HepG2 (cell line): ENCODE results near the gene GPR62. TPM values are rescaled to one million over a fixed set of nuclear protein-coding genes. Genes with fewer than 3 reads are reported as not detected.

Experiments used
- ATAC-seq: fragments of 200-7000 bp; cut with Tn5 transposase; 3 replicates; pipeline ENCODE4 v1.9.1; 2020; ENCODE audit warnings: mild to moderate bottlenecking, moderate library complexity
- BruUV-seq: library from RNA; stranded (reverse); fragments of 400-500 nt; replicated peaks from 2 replicates; lab custom pipeline; 2021; lab: Mats Ljungman, UMichigan
- CTCF ChIA-PET: fragments of 300-600 bp; formaldehyde crosslinking; extraction: SDS; loops from one replicate; lab custom pipeline; 2021; ENCODE audit warnings: low total read pairs, inconsistent platforms, low intra/inter-chr PET ratio; lab: Yijun Ruan, JAX
- POLR2A ChIA-PET: fragments of 350-600 bp; sonication (Branson Sonifier 250); formaldehyde crosslinking; loops from one replicate; lab custom pipeline; 2020; ENCODE audit warnings: antibody characterized with exemption, inconsistent platforms; lab: Yijun Ruan, JAX
- DNase-seq: peaks from one replicate; pipeline ENCODE4 v3.0.0-alpha.2; 2015; ENCODE audit warnings: low spot score
- FAIRE-seq: peaks from 3 replicates; lab custom pipeline; 2011; peaks lifted over from hg19 to GRCh38; lab: Jason Lieb, UNC
- H2AFZ ChIP-seq: one replicate; pipeline ENCODE4 v1.6.1; 2011; ENCODE audit warnings: low read length, inconsistent platforms
- H3K27ac ChIP-seq: fragments of 300-600 bp; 3 replicates; pipeline ENCODE4 v1.8.0; 2011; ENCODE audit warnings: mixed run types, mild to moderate bottlenecking, mixed read lengths, low read length, inconsistent platforms; ENCODE audit not compliant: insufficient read depth; ENCODE audit errors: extremely low read length
- H3K27me3 ChIP-seq, 2 experiments: fragments of 200-600 bp in 1 of 2; 2 replicates in 1 of 2; 3 replicates in 1 of 2; pipeline versions ENCODE4 v1.6.0 to v1.8.0; 2011; ENCODE audit warnings: low read length in 2 of 2, mild to moderate bottlenecking in 2 of 2, moderate library complexity in 2 of 2, inconsistent platforms in 1 of 2; ENCODE audit not compliant: insufficient read depth in 2 of 2, control insufficient read depth in 1 of 2
- H3K36me3 ChIP-seq, 2 experiments: fragments of 200-600 bp in 1 of 2; replicated peaks in 1 of 2; 2 replicates in 1 of 2; 3 replicates in 1 of 2; pipeline versions ENCODE4 v1.5.1 to v1.8.0; 2011; ENCODE audit warnings: low read length in 2 of 2, inconsistent platforms in 1 of 2; ENCODE audit not compliant: insufficient read depth in 2 of 2, control insufficient read depth in 1 of 2
- H3K4me1 ChIP-seq: 2 replicates; pipeline ENCODE4 v1.5.1; 2012; ENCODE audit warnings: low read length, inconsistent platforms; ENCODE audit not compliant: insufficient read depth
- H3K4me2 ChIP-seq: 2 replicates; pipeline ENCODE4 v1.6.0; 2011; ENCODE audit warnings: low read depth, low read length, inconsistent platforms
- H3K4me3 ChIP-seq, 3 experiments: fragments of 200-600 bp in 1 of 3; sonication (generic), shearing (Covaris generic) in 1 of 3; replicated peaks in 1 of 3; 2 replicates each; pipeline ENCODE4 v1.5.1; 2011 to 2016; ENCODE audit warnings: low read length in 3 of 3, inconsistent platforms in 2 of 3, low read depth in 2 of 3, mild to moderate bottlenecking in 2 of 3, control low read depth in 1 of 3, mixed read lengths in 1 of 3; ENCODE audit not compliant: insufficient read depth in 1 of 3
- H3K79me2 ChIP-seq: one replicate; pipeline ENCODE4 v1.6.1; 2011; ENCODE audit warnings: low read length, inconsistent platforms; ENCODE audit not compliant: insufficient read depth
- H3K9ac ChIP-seq: 2 replicates; pipeline ENCODE4 v1.6.0; 2011; ENCODE audit warnings: mild to moderate bottlenecking, low read depth, low read length, inconsistent platforms; ENCODE audit not compliant: insufficient read depth
- H3K9me3 ChIP-seq: 2 replicates; pipeline ENCODE4 v1.5.1; 2012; ENCODE audit warnings: mild to moderate bottlenecking, low read length
- H4K20me1 ChIP-seq: 2 replicates; pipeline ENCODE4 v1.6.0; 2011; ENCODE audit warnings: inconsistent platforms, mild to moderate bottlenecking, low read length, moderate library complexity; ENCODE audit not compliant: insufficient read depth
- AGO2 ChIP-seq: fragments of 200-400 bp; formaldehyde crosslinking; optimal IDR thresholded peaks from 2 replicates; pipeline ENCODE3; 2017; ENCODE audit warnings: mild to moderate bottlenecking, low read depth, low read length, moderate library complexity
- CBX5 ChIP-seq: sonication (generic); formaldehyde crosslinking; IDR thresholded peaks from 2 replicates; pipeline ENCODE4 v1.4.0; 2020; ENCODE audit warnings: missing genetic modification reagents, borderline replicate concordance
- HNRNPL ChIP-seq: fragments of 200-400 bp; formaldehyde crosslinking; IDR thresholded peaks from 2 replicates; pipeline ENCODE4 v1.6.1; 2017; ENCODE audit warnings: mild to moderate bottlenecking, low read depth, low read length
- NFATC3 ChIP-seq: sonication (generic); formaldehyde crosslinking; IDR thresholded peaks from 2 replicates; pipeline ENCODE4 v1.5.1; 2020; ENCODE audit warnings: mild to moderate bottlenecking, missing genetic modification reagents
- POLR2G ChIP-seq: fragments of 200-400 bp; formaldehyde crosslinking; IDR thresholded peaks from 2 replicates; pipeline ENCODE4 v1.6.1; 2018; ENCODE audit warnings: mild to moderate bottlenecking, low read depth, low read length, moderate library complexity
- WGBS: methylation state at CpG from one replicate; pipeline ENCODE4 v1.1.6; 2017; ENCODE audit warnings: low lambda C conversion rate; 5-methylcytosine and 5-hydroxymethylcytosine counted together
- in situ Hi-C: cut with HindIII; loops from 2 replicates; pipeline ENCODE4 v1.10.0; 2017; ENCODE audit warnings: low pct_unique_long_range_greater_than_20kb; ENCODE audit not compliant: extremely low pct_ligation_motif_present
- intact Hi-C: fragments of 100-400 bp; cut with micrococcal nuclease; formaldehyde crosslinking; loops from one replicate; pipeline ENCODE4 v1.10.0; 2022; ENCODE audit not compliant: unreplicated experiment
- polyA plus RNA-seq, 8 experiments: library from polyadenylated mRNA; depleted of rRNA in 3 of 8; stranded (reverse) in 7 of 8; unstranded in 1 of 8; fragments of >200 nt; fragmentation: Illumina TruSeq in 4 of 8; extraction: Trizol in 4 of 8; gene quantifications; 2 replicates each; pipeline versions ENCODE4 v1.2.1 to v1.2.3, GENCODE V29; 2011 to 2016; ENCODE audit warnings: low read depth in 4 of 8, missing spikeins in 1 of 8, mixed read lengths in 1 of 8; ENCODE audit not compliant: insufficient read depth in 1 of 8
- total RNA-seq, 5 experiments: library from RNA; depleted of rRNA; stranded (reverse); fragments of >200 nt; fragmentation: Illumina TruSeq; extraction: Trizol; gene quantifications; 2 replicates each; pipeline ENCODE4 v1.2.3, GENCODE V29; 2016; ENCODE audit warnings: low read depth in 1 of 5
- TF ChIP-seq, protein P1 (sequence below): sonication (generic); formaldehyde crosslinking; IDR thresholded peaks from 2 replicates; pipeline ENCODE4 v1.4.0; 2020; ENCODE audit warnings: low read depth, missing genetic modification reagents
- TF ChIP-seq, protein P2 (sequence below): sonication (generic); formaldehyde crosslinking; IDR thresholded peaks from 2 replicates; pipeline ENCODE4 v1.5.1; 2020; ENCODE audit warnings: mild to moderate bottlenecking, missing genetic modification reagents, moderate library complexity
- TF ChIP-seq, protein P3 (sequence below): sonication (generic); formaldehyde crosslinking; IDR thresholded peaks from 2 replicates; pipeline ENCODE4 v1.4.0; 2020; ENCODE audit warnings: missing genetic modification reagents

Gene GPR62
- total and polyA plus RNA-seq, 2 of the 13 experiments (the other 11 are each of a cell fraction or from before 2014, with no cell fraction given): not detected

DNA sequence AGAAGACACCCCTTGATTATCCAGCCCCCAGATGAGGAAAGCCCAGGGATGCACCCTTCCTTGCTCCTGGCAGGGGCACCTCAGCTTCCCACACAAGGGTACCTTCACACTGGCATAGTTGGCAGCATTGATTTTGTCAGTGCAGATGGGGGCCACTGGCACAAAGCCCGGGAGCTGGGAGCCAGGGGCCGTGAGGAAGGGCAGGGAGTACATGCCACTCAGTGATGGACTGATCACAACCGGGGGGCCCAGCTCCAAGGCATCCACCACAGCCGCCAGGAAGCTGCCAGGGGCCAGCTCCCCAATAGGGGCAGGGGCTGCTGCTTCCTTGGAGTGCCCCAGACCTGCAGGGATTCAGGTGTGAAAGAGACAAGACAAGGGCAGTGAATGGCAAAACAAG, 14.7 kb downstream of the GPR62 start:
- TF ChIP-seq CBX5 (CRISPR knock-in tag) (no peak), AGO2 (peak; percentile 38), POLR2G (0 out of 2 replicates have a peak, but pooled peaks have one; percentile 0), NFATC3 (CRISPR knock-in tag) (no peak), HNRNPL (peak; percentile 59; the same call in 1 of the 2 replicates)
- TF ChIP-seq, protein P1, sequence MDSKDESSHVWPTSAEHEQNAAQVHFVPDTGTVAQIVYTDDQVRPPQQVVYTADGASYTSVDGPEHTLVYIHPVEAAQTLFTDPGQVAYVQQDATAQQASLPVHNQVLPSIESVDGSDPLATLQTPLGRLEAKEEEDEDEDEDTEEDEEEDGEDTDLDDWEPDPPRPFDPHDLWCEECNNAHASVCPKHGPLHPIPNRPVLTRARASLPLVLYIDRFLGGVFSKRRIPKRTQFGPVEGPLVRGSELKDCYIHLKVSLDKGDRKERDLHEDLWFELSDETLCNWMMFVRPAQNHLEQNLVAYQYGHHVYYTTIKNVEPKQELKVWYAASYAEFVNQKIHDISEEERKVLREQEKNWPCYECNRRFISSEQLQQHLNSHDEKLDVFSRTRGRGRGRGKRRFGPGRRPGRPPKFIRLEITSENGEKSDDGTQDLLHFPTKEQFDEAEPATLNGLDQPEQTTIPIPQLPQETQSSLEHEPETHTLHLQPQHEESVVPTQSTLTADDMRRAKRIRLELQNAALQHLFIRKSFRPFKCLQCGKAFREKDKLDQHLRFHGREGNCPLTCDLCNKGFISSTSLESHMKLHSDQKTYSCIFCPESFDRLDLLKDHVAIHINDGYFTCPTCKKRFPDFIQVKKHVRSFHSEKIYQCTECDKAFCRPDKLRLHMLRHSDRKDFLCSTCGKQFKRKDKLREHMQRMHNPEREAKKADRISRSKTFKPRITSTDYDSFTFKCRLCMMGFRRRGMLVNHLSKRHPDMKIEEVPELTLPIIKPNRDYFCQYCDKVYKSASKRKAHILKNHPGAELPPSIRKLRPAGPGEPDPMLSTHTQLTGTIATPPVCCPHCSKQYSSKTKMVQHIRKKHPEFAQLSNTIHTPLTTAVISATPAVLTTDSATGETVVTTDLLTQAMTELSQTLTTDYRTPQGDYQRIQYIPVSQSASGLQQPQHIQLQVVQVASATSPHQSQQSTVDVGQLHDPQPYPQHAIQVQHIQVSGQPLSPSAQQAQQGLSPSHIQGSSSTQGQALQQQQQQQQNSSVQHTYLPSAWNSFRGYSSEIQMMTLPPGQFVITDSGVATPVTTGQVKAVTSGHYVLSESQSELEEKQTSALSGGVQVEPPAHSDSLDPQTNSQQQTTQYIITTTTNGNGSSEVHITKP (CRISPR knock-in tag): no peak
- TF ChIP-seq, protein P2, sequence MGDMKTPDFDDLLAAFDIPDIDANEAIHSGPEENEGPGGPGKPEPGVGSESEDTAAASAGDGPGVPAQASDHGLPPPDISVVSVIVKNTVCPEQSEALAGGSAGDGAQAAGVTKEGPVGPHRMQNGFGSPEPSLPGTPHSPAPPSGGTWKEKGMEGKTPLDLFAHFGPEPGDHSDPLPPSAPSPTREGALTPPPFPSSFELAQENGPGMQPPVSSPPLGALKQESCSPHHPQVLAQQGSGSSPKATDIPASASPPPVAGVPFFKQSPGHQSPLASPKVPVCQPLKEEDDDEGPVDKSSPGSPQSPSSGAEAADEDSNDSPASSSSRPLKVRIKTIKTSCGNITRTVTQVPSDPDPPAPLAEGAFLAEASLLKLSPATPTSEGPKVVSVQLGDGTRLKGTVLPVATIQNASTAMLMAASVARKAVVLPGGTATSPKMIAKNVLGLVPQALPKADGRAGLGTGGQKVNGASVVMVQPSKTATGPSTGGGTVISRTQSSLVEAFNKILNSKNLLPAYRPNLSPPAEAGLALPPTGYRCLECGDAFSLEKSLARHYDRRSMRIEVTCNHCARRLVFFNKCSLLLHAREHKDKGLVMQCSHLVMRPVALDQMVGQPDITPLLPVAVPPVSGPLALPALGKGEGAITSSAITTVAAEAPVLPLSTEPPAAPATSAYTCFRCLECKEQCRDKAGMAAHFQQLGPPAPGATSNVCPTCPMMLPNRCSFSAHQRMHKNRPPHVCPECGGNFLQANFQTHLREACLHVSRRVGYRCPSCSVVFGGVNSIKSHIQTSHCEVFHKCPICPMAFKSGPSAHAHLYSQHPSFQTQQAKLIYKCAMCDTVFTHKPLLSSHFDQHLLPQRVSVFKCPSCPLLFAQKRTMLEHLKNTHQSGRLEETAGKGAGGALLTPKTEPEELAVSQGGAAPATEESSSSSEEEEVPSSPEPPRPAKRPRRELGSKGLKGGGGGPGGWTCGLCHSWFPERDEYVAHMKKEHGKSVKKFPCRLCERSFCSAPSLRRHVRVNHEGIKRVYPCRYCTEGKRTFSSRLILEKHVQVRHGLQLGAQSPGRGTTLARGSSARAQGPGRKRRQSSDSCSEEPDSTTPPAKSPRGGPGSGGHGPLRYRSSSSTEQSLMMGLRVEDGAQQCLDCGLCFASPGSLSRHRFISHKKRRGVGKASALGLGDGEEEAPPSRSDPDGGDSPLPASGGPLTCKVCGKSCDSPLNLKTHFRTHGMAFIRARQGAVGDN (CRISPR knock-in tag): 0 out of 2 replicates have a peak, but pooled peaks have one; percentile 1
- TF ChIP-seq, protein P3, sequence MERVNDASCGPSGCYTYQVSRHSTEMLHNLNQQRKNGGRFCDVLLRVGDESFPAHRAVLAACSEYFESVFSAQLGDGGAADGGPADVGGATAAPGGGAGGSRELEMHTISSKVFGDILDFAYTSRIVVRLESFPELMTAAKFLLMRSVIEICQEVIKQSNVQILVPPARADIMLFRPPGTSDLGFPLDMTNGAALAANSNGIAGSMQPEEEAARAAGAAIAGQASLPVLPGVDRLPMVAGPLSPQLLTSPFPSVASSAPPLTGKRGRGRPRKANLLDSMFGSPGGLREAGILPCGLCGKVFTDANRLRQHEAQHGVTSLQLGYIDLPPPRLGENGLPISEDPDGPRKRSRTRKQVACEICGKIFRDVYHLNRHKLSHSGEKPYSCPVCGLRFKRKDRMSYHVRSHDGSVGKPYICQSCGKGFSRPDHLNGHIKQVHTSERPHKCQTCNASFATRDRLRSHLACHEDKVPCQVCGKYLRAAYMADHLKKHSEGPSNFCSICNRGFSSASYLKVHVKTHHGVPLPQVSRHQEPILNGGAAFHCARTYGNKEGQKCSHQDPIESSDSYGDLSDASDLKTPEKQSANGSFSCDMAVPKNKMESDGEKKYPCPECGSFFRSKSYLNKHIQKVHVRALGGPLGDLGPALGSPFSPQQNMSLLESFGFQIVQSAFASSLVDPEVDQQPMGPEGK: no peak
- BruUV-seq: no TSS peak
- Histone ChIP-seq H4K20me1 (no peaks in the 10 kb centered on the region), H3K36me3 (peaks cover 2 to 5% of the 10 kb centered on the region in 2 experiments; a peak in 2 of 5 replicates), H3K27ac (no peak overlapping the region), H3K4me3 (no peak overlapping the region), H3K27me3 (no peaks in the 10 kb centered on the region; a peak in 1 of 5 replicates), H3K9me3 (no peaks in the 10 kb centered on the region), H3K9ac (no peak overlapping the region), H3K79me2 (peaks cover 14% of the 10 kb centered on the region), H3K4me1 (peaks cover 81% of the 10 kb centered on the region), H3K4me2 (no peak overlapping the region), H2AFZ (no peak overlapping the region)
- ChIA-PET CTCF (no interaction called here), POLR2A (interaction anchor here (1.2 to 6.8 kb wide), 3 partner anchors 13 to 470 kb away, joined by 3 to 80 read pairs (median 59); partner anchors contain the start of genes ACY1, DCAF1, PARP3 and RRP9)
- no peak for DNase-seq
- 94% methylated on average over 3 of the region's 4 CpGs for WGBS
- no peak for FAIRE-seq
- in situ Hi-C loops: no loop called here
- ATAC-seq: no peak
- intact Hi-C loops: no loop called here
